ENCODE results near the gene MARCHF5. TPM values are rescaled to one million over a fixed set of nuclear protein-coding genes. Genes with fewer than 3 reads are reported as not detected.
"Not testable (repeated sequence)": the region's sequence is repeated elsewhere in the genome, so short reads cannot be mapped to it uniquely, and the experiment has no call there.

MARCHF5 gene
- total RNA-seq, 2 experiments from 2014 or later: 25.6 to 26.5 TPM

DNA sequence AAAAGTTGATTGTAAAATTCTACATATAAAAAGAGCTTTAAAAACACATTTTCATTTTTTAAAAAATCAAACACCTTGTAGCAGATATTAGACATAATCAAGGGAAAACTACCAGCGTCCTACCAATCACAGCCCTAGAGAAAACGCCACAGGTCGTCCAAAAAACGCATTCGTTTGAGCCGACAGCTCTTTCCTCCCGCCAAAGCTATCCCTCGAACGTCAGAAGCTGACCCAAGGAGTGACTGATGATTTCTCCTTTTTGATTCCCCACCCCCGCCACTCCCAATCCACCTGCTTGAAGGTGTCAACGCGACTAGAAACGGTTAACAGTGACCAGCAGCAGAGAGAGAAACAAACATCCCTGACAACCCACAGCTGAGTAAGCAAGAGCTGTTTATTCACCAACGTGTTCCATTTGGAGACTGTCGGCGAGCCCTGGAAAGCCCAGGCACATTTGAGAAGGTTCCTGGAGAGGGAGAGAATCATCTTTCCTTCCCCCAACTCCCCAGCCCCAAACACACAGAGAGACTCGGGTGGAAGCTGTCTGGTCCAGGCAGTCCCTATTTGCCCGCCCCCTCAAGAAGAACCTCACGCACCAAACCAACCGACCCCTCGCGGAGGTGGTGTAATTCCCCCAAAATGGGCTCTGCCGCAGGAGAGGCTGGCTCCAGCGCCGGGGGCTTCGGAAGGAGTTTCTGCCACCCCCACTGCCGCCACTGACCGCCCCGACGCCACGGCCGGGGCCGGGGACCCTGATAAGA lies 711 bp upstream of the MARCHF5 start:
- Mint-ChIP-seq H3K9me3 (no peaks in the 10 kb centered on the region), H3K27me3 (no peaks in the 10 kb centered on the region), H3K4me1 (peaks cover 32% of the 10 kb centered on the region), H3K36me3 (peaks cover 14% of the 10 kb centered on the region), H3K27ac (peak overlapping the region; percentile 91), H3K4me3 (peak overlapping the region; percentile 96)
- peak; percentile 44 for DNase-seq

- Mint-ChIP-seq H3K9me3 (no peaks in the 10 kb centered on the region), H3K36me3 (peaks cover 17% of the 10 kb centered on the region)
These were observed 574 bp downstream of the MARCHF5 start for GRCh38 chr10:92291616-92291865.

GRCh38 chr10:92291921-92292845 lies 1.2 kb downstream of the MARCHF5 start:
- Mint-ChIP-seq H3K27ac (peak overlapping the region; percentile 75), H3K9me3 (no peaks in the 10 kb centered on the region), H3K4me3 (peak overlapping the region; percentile 96), H3K4me1 (peaks cover 34% of the 10 kb centered on the region), H3K36me3 (peaks cover 19% of the 10 kb centered on the region), H3K27me3 (no peaks in the 10 kb centered on the region)
- peak; percentile 45 for DNase-seq

More at GRCh38 chr10:92291616-92291865, 574 bp downstream of the MARCHF5 start:
- peak overlapping the region; percentile 75 for H3K27ac Mint-ChIP-seq
- peak overlapping the region; percentile 96 for H3K4me3 Mint-ChIP-seq
- DNase-seq: no peak
- H3K4me1 Mint-ChIP-seq: peaks cover 31% of the 10 kb centered on the region
- no peaks in the 10 kb centered on the region for H3K27me3 Mint-ChIP-seq

DNA sequence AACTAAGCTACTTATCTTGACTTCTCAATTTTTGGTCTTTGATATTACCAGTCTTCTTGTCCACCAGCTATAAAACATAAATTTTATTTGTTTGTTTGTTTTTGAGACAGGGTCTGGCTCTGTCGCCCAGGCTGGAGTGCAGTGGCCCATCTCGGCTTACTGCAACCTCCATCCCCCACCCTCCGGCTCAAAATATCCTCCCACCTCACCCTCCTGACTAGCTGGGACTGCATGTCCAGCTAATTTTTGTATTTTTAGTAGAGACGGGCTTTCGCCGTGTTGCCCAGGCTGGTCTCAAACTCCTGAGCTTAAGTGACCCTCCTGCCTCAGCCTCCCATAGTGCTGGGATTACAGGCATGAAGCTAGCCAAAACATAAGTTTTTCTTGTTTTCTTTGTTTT lies 7.5 kb downstream of the MARCHF5 start:
- H3K9me3 Mint-ChIP-seq: no peaks in the 10 kb centered on the region
- H3K4me1 Mint-ChIP-seq: peaks cover 38% of the 10 kb centered on the region
- no peaks in the 10 kb centered on the region for H3K27me3 Mint-ChIP-seq
- DNase-seq: no peak
- H3K4me3 Mint-ChIP-seq: no peak overlapping the region
- H3K27ac Mint-ChIP-seq: no peak overlapping the region
- H3K36me3 Mint-ChIP-seq: peaks cover 20% of the 10 kb centered on the region

GRCh38 chr10:92303096-92303495 lies 12.1 kb downstream of the MARCHF5 start:
- Mint-ChIP-seq H3K4me1 (peaks cover 37% of the 10 kb centered on the region), H3K27ac (peak overlapping the region; percentile 59), H3K9me3 (no peaks in the 10 kb centered on the region), H3K4me3 (no peak overlapping the region), H3K27me3 (no peaks in the 10 kb centered on the region), H3K36me3 (peaks cover 3% of the 10 kb centered on the region)
- DNase-seq: no peak

DNA sequence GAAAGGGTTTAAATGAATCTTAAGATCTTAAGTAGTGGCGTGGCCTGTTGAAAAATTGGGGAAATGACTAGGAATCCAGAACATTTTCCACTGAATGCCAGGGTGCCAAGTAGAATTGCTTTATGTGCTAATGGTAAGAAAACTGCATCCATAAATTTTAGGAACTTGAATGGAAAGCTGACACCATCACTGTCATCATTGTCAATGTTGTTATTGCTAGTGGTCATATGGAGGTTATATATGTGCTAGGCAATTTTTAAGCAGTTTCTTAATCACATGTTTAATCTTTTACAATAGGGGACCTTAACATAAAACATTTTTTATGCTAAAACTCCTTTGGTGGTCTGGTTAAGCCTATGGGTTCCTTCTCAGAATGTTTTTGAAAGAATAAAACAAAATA lies 13.1 kb downstream of the MARCHF5 start:
- H3K36me3 Mint-ChIP-seq: peaks cover 3% of the 10 kb centered on the region
- no peaks in the 10 kb centered on the region for H3K27me3 Mint-ChIP-seq
- DNase-seq: no peak
- H3K27ac Mint-ChIP-seq: no peak overlapping the region
- peaks cover 38% of the 10 kb centered on the region for H3K4me1 Mint-ChIP-seq
- no peaks in the 10 kb centered on the region for H3K9me3 Mint-ChIP-seq
- no peak overlapping the region for H3K4me3 Mint-ChIP-seq

GRCh38 chr10:92305133-92306072 lies 14.4 kb downstream of the MARCHF5 start:
- Mint-ChIP-seq H3K4me1 (peaks cover 37% of the 10 kb centered on the region), H3K9me3 (no peaks in the 10 kb centered on the region), H3K27ac (no peak overlapping the region), H3K27me3 (no peaks in the 10 kb centered on the region), H3K36me3 (peaks cover 4% of the 10 kb centered on the region), H3K4me3 (no peak overlapping the region)
- no peak for DNase-seq

DNA sequence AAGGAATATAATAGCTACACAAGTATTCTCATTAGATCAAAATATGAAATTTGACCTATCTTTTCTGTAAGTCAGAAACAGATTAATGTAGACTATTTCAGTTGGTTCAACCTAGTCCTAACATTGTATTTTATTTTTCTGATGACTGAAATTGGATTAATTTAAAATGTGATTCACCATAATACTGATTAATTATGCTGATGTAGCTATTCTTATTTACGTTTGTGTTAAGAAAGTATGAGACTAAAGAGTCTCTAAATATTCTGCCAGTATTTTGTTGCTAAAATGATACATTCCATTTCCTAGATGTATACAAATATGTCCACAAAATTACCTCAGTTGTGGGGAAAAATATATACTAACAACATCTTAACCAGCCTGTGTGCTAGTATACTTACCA lies 18.3 kb downstream of the MARCHF5 start:
- peaks cover 33% of the 10 kb centered on the region for H3K4me1 Mint-ChIP-seq
- H3K27ac Mint-ChIP-seq: no peak overlapping the region
- H3K27me3 Mint-ChIP-seq: no peaks in the 10 kb centered on the region
- DNase-seq: no peak
- peaks cover 23% of the 10 kb centered on the region for H3K36me3 Mint-ChIP-seq
- H3K4me3 Mint-ChIP-seq: no peak overlapping the region
- H3K9me3 Mint-ChIP-seq: no peaks in the 10 kb centered on the region

GRCh38 chr10:92313750-92314149 lies 22.8 kb downstream of the MARCHF5 start:
- Mint-ChIP-seq H3K27ac (no peak overlapping the region), H3K9me3 (no peaks in the 10 kb centered on the region), H3K4me3 (no peak overlapping the region), H3K27me3 (no peaks in the 10 kb centered on the region), H3K4me1 (peaks cover 17% of the 10 kb centered on the region), H3K36me3 (peaks cover 33% of the 10 kb centered on the region)
- DNase-seq: no peak

DNA sequence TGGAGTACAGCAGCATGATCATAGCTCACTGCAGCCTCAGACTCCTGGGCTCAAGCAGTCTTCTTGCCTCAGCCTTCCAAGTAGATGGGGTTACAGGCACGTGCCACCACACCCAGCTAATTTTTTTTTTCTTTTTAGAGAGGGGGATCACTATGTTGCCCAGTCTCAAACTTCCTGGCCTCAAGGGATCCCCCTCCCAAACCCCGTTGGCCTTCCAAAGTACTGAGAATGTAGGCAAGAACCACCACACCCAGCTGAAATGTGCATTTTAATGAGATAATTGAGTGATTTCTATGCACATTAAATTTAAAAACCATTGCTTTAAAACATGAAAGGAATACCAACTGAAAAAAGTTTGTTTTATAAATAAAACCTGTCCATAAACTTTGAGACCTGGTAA lies 25.6 kb downstream of the MARCHF5 start:
- peaks cover 41% of the 10 kb centered on the region for H3K36me3 Mint-ChIP-seq
- H3K27ac Mint-ChIP-seq: no peak overlapping the region
- no peak for DNase-seq
- H3K27me3 Mint-ChIP-seq: no peaks in the 10 kb centered on the region
- H3K4me1 Mint-ChIP-seq: peaks cover 7% of the 10 kb centered on the region
- peaks cover 2% of the 10 kb centered on the region for H3K9me3 Mint-ChIP-seq
- no peak overlapping the region for H3K4me3 Mint-ChIP-seq

- Mint-ChIP-seq H3K4me1 (peaks cover 17% of the 10 kb centered on the region), H3K27me3 (no peaks in the 10 kb centered on the region), H3K9me3 (peaks cover 2% of the 10 kb centered on the region), H3K36me3 (peaks cover 39% of the 10 kb centered on the region), H3K27ac (no peak overlapping the region), H3K4me3 (no peak overlapping the region)
- no peak for DNase-seq
These were observed 32.1 kb downstream of the MARCHF5 start for GRCh38 chr10:92323079-92323478.

DNA sequence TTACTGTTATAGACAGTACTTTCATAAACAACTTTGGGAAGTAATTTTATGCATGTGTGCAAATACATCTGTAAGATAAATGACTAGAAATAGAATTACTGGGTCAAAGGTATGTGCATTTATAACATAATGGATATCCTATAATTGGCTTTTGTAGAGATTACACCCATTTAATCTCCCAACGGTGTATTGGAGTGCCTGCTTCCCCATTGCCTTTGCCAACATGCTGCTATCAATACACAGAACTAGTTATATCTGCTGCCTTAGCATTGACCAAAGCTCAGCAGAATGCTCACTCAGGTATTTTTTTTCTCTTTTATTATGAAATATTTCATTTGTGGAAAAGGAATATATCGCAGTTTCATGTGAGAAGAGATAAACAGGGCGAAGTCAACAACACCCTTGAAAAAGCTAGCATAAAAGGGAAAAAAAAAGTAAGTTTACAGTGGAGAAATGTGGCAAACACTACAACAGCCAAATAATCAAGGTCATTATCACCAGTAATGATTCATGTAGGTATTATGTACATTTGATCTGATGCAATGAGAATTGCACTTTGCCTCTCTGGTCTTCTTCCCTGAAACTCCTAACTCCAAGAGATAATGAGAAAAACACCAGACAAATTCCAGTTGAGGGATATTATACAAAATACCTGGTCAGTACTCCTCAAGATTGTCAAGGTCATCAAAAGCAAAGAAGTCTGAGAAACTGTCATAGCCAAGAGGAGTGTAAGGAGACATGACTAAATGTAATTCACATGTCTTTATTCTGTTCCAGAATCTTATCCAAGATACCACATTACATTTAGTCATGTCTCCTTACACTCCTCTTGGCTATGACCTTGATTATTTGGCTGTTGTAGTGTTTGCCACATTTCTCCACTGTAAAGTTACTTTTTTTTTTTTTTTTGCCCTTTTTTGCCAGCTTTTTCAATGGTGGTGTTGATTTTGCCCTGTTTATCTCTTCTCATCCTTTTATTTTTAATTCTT lies 36.8 kb downstream of the MARCHF5 start:
- Mint-ChIP-seq H3K9me3 (no peaks in the 10 kb centered on the region), H3K4me3 (no peak overlapping the region), H3K27me3 (no peaks in the 10 kb centered on the region), H3K36me3 (peaks cover 19% of the 10 kb centered on the region), H3K27ac (no peak overlapping the region), H3K4me1 (peaks cover 24% of the 10 kb centered on the region)
- no peak for DNase-seq

DNA sequence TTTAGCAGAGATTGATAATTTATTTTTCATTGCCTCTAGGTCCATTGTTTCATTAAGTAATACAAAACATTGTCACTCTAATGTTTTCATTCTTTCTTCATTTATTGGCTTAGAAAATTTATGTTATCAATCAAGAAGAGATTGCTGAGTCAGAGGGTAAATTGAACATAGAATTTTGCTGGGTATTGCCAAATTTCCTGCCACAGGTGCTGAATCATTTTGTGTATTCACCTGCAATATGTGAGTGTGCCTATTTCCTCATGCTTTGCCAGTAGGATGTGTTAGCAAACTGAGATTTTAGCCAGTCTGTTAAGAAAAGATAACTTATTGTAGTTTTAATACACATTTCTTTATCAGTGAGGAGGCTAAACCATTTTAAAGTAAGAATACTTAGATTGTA lies 38.0 kb downstream of the MARCHF5 start:
- Mint-ChIP-seq H3K4me3 (no peak overlapping the region), H3K4me1 (peaks cover 25% of the 10 kb centered on the region), H3K36me3 (peaks cover 17% of the 10 kb centered on the region), H3K9me3 (no peaks in the 10 kb centered on the region), H3K27me3 (no peaks in the 10 kb centered on the region), H3K27ac (no peak overlapping the region)
- no peak for DNase-seq

GRCh38 chr10:92329927-92330326 lies 39.0 kb downstream of the MARCHF5 start:
- not testable (repeated sequence) for H3K9me3 Mint-ChIP-seq, H3K4me3 Mint-ChIP-seq, H3K27me3 Mint-ChIP-seq, DNase-seq
- H3K27ac Mint-ChIP-seq: peak overlapping the region; percentile 18
- H3K36me3 Mint-ChIP-seq: peaks cover 14% of the 10 kb centered on the region
- H3K4me1 Mint-ChIP-seq: peaks cover 24% of the 10 kb centered on the region

All from activated naive CD8-positive, alpha-beta T cell treated with anti-CD3 and anti-CD28 coated beads for 36 hours (primary cell).